ENCODE measurements around the gene OR8J1.
"Not testable (repeated sequence)": the region's sequence is repeated elsewhere in the genome, so short reads cannot be mapped to it uniquely, and the experiment has no call there.

Gene OR8J1

GRCh38 chr11:56353991-56354390 lies at the start of gene OR8J1:
Gene OR8J1, plus strand, starts transcription at chr11:56354291. Its CDS starts 5,956 bp downstream, at chr11:56360247.
- DNase-seq (ENCODE audit: low read depth): no peak

- DNase-seq (ENCODE audit: low read depth): no peak
Observed at GRCh38 chr11:56307836-56308235, 46.3 kb upstream of the OR8J1 start.

GRCh38 chr11:56314844-56315243 lies 39.2 kb upstream of the OR8J1 start, which contains the start of gene OR8K3:
Gene OR8K3, plus strand, starts transcription at chr11:56315144. Its CDS starts 3,163 bp downstream, at chr11:56318307.
- DNase-seq (ENCODE audit: low read depth): no peak

- DNase-seq (ENCODE audit: low read depth): no peak
Observed at GRCh38 chr11:56331861-56332491, 22.1 kb upstream of the OR8J1 start.

- DNase-seq (ENCODE audit: low read depth): no peak
Observed at GRCh38 chr11:56333156-56333555, 20.9 kb upstream of the OR8J1 start.

- DNase-seq (ENCODE audit: low read depth): no peak
Observed at GRCh38 chr11:56340289-56340688, 13.8 kb upstream of the OR8J1 start.

GRCh38 chr11:56345739-56346138 lies 8.4 kb upstream of the OR8J1 start, which contains the start of gene OR8K1:
Gene OR8K1, plus strand, starts transcription at chr11:56346039. Its CDS starts 0 bp downstream, at chr11:56346039.
- no peak for DNase-seq (ENCODE audit: low read depth)

GRCh38 chr11:56375324-56375723 lies 21.2 kb downstream of the OR8J1 start, which contains the start of gene OR8U1:
Gene OR8U1, plus strand, starts transcription at chr11:56375624. Its CDS starts 0 bp downstream, at chr11:56375624.
- no peak for DNase-seq (ENCODE audit: low read depth)

- DNase-seq (ENCODE audit: low read depth): no peak
Observed at GRCh38 chr11:56380120-56380519, 26.0 kb downstream of the OR8J1 start.

- DNase-seq (ENCODE audit: low read depth): no peak
Observed at GRCh38 chr11:56394381-56394780, 40.3 kb downstream of the OR8J1 start.

- no peak for DNase-seq (ENCODE audit: low read depth)
Observed at GRCh38 chr11:56396047-56396446, 42.0 kb downstream of the OR8J1 start.

GRCh38 chr11:56401858-56402461 lies 47.9 kb downstream of the OR8J1 start:
- not testable (repeated sequence) for DNase-seq (ENCODE audit: low read depth)

- no peak for DNase-seq (ENCODE audit: low read depth)
Observed at GRCh38 chr11:56404393-56404792, 50.3 kb downstream of the OR8J1 start.

- DNase-seq (ENCODE audit: low read depth): no peak
Observed at GRCh38 chr11:56410801-56411200, 56.7 kb downstream of the OR8J1 start.

All from fibroblast of the conjunctiva (primary cell).